Right lobe of liver (tissue), 4 donors: Measurements from ENCODE around the gene LRRC31.

Experiments used
- POLR2A ChIP-seq: fragments of 450-650 bp; IDR thresholded peaks from one replicate; pipeline ENCODE4 v1.6.1; 2017; ENCODE audit warnings: antibody characterized with exemption, mild to moderate bottlenecking
- TF ChIP-seq, protein P1 (sequence below), 4 donors: fragments of 200-600 bp in 3 of 4; fragments of 450-650 bp in 1 of 4; IDR thresholded peaks; one replicate each; pipeline versions ENCODE4 v1.5.1 to v1.8.0; 2016 to 2022; ENCODE audit warnings: antibody characterized with exemption in 4 of 4, mild to moderate bottlenecking in 2 of 4
- donor health status: DM: no; HTN: no; CAD: no.
- donor health status: DM: no; HTN: no; CAD: no.
- donor health status: DM: no; HTN: yes; CAD: no.

DNA sequence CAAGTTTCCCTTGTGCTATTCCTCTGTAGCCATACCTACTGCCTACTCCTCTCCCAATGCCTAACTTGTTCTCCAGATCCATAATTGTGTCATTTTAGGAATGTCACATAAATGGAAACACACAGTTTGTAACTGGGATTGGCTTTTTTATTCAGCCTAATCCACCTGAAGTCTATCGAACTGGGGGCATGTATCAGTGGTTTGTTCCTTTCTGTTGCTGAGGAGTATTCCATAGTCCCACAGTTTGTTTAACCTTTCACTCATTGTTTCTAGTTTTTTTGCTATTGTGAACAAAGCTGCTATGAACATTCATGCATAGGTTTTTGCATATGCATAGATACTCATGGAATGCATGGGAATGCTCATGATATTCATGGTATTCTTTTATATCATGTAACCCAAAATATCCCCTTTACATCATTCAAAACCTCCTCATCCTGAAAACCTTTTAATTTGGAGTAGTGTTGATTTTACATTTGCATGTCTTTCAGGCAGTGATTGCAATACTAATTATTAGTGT lies 31.2 kb downstream of the LRRC31 start:
- TF ChIP-seq, protein P1, sequence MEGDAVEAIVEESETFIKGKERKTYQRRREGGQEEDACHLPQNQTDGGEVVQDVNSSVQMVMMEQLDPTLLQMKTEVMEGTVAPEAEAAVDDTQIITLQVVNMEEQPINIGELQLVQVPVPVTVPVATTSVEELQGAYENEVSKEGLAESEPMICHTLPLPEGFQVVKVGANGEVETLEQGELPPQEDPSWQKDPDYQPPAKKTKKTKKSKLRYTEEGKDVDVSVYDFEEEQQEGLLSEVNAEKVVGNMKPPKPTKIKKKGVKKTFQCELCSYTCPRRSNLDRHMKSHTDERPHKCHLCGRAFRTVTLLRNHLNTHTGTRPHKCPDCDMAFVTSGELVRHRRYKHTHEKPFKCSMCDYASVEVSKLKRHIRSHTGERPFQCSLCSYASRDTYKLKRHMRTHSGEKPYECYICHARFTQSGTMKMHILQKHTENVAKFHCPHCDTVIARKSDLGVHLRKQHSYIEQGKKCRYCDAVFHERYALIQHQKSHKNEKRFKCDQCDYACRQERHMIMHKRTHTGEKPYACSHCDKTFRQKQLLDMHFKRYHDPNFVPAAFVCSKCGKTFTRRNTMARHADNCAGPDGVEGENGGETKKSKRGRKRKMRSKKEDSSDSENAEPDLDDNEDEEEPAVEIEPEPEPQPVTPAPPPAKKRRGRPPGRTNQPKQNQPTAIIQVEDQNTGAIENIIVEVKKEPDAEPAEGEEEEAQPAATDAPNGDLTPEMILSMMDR (IDR thresholded peaks at IDR 0.05): no peak
- TF ChIP-seq POLR2A: no peak
